ENCODE data around the gene HSPA6.

Gene HSPA6

DNA sequence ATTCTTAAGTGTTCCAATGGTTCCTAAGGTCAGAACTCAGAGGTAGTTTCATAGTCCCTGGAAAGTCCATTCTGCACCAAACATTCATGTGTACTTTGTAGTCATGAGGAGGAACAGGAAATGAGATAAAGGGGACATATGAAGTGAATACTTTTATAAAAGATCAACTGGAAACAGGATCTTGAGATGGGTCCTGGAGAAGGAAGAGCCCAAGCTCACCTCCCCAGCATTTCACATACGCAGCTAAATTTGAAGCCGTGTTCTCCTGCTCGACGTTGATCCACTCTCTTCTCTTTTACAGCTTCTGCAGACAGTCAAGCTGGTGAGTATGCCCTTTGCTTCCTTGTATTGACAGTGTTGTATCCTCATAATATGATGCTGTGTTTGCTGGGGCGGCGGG, 18.7 kb upstream of the HSPA6 start:
- no peak overlapping the region for H2BK12ac ChIP-seq (ENCODE audit: low read length)
- H3K27ac ChIP-seq (replicated peaks; ENCODE audit: low read length): no peak overlapping the region
- no peak overlapping the region for H3K4me3 ChIP-seq (ENCODE audit: low read length in 2 of 2)
- no peaks in the 10 kb centered on the region for H3K36me3 ChIP-seq (replicated peaks in 1 of 2; ENCODE audit: control insufficient read depth in 2 of 2, insufficient read depth in 2 of 2, low read length in 2 of 2)
- no peak overlapping the region for H2BK5ac ChIP-seq (ENCODE audit: low read length)
- no peaks in the 10 kb centered on the region for H3K79me1 ChIP-seq (ENCODE audit: low read depth, low read length)
- no peak overlapping the region for H2AFZ ChIP-seq (ENCODE audit: low read length)
- no CpG with 5 or more reads among the region's 6 CpGs for WGBS, 2 donors (ENCODE audit: extremely low coverage in 2 of 2, insufficient read length in 2 of 2, insufficient replicate concordance in 1 of 2)
- DNase-seq (ENCODE audit: low spot score): no peak
- H3K4me2 ChIP-seq (ENCODE audit: insufficient read depth, low read length, poor library complexity, severe bottlenecking): no peak overlapping the region
- H3K27me3 ChIP-seq (ENCODE audit: control insufficient read depth in 3 of 3, insufficient read depth in 3 of 3, low read depth in 1 of 3, low read length in 3 of 3): peaks cover 0 to 3% (median 2%) of the 10 kb centered on the region in 3 experiments
- H3K9ac ChIP-seq (ENCODE audit: low read depth, low read length, poor library complexity): no peak overlapping the region
- no peak overlapping the region for H3K18ac ChIP-seq (ENCODE audit: low read length)
- H3K23ac ChIP-seq (ENCODE audit: low read depth, low read length, poor library complexity): no peak overlapping the region
- H3K9me3 ChIP-seq (replicated peaks in 1 of 2; ENCODE audit: control insufficient read depth in 2 of 2, insufficient read depth in 1 of 2, low read depth in 1 of 2, low read length in 2 of 2): no peaks in the 10 kb centered on the region
- no peak overlapping the region for H3K4ac ChIP-seq (ENCODE audit: low read length)
- H2AK5ac ChIP-seq (ENCODE audit: low read depth, low read length): no peak overlapping the region
- no peak overlapping the region for H4K91ac ChIP-seq (ENCODE audit: low read depth, low read length, poor library complexity)
- no peak overlapping the region for H4K8ac ChIP-seq (ENCODE audit: low read depth, low read length)
- no peak overlapping the region for H2BK120ac ChIP-seq (ENCODE audit: low read depth, low read length)
- no peaks in the 10 kb centered on the region for H3K4me1 ChIP-seq (ENCODE audit: control insufficient read depth in 2 of 2, insufficient read depth in 1 of 2, low read depth in 1 of 2, low read length in 2 of 2)
- no peak overlapping the region for H2BK15ac ChIP-seq (ENCODE audit: low read length)
- no peak overlapping the region for H3K14ac ChIP-seq (ENCODE audit: low read length)

DNA sequence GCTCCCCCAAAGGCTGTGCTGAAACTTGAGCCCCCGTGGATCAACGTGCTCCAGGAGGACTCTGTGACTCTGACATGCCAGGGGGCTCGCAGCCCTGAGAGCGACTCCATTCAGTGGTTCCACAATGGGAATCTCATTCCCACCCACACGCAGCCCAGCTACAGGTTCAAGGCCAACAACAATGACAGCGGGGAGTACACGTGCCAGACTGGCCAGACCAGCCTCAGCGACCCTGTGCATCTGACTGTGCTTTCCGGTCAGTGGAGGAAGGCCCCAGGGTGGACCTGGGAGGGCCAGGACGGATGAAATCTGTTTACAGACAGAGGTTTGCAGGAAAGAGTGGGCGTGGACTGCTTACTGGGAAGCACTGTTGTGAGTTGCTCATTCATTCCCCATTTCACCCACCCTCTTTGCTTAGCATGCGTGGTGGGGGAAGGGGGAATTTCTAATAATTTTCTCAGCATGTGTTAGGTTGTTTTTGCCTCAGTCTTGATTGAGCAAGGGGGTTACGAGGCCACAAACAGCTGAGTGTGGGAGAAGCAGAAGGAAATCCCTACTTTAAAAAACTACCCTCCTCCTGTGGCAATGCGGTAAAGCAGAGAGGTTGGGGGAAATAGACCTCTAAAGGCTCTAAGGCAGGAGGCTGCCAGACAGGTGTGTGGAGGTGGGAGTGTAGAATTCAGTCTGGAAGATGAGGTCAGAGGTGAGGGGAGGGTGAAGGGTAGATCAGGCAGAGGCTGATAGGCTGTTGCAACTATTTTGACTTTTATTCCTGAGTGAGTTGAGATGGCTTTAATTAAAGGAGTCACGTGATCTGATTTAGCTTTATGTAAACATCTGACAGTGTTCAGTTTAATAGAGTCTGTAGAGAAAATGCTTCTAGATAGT, 17.8 kb upstream of the HSPA6 start:
- H2BK5ac ChIP-seq (ENCODE audit: low read length): no peak overlapping the region
- no CpG with 5 or more reads among the region's 15 CpGs for WGBS, 2 donors (ENCODE audit: extremely low coverage in 2 of 2, insufficient read length in 2 of 2, insufficient replicate concordance in 1 of 2)
- H3K4me1 ChIP-seq (ENCODE audit: control insufficient read depth in 2 of 2, insufficient read depth in 1 of 2, low read depth in 1 of 2, low read length in 2 of 2): no peaks in the 10 kb centered on the region
- no peak overlapping the region for H3K27ac ChIP-seq (replicated peaks; ENCODE audit: low read length)
- no peak overlapping the region for H3K4me2 ChIP-seq (ENCODE audit: insufficient read depth, low read length, poor library complexity, severe bottlenecking)
- no peak overlapping the region for H2BK12ac ChIP-seq (ENCODE audit: low read length)
- H3K27me3 ChIP-seq (ENCODE audit: control insufficient read depth in 3 of 3, insufficient read depth in 3 of 3, low read depth in 1 of 3, low read length in 3 of 3): peaks cover 0 to 3% (median 2%) of the 10 kb centered on the region in 3 experiments
- no peak overlapping the region for H2AFZ ChIP-seq (ENCODE audit: low read length)
- H3K14ac ChIP-seq (ENCODE audit: low read length): no peak overlapping the region
- H3K4me3 ChIP-seq (ENCODE audit: low read length in 2 of 2): no peak overlapping the region
- no peak overlapping the region for H4K91ac ChIP-seq (ENCODE audit: low read depth, low read length, poor library complexity)
- no peak overlapping the region for H2BK120ac ChIP-seq (ENCODE audit: low read depth, low read length)
- no peak overlapping the region for H3K9ac ChIP-seq (ENCODE audit: low read depth, low read length, poor library complexity)
- H3K23ac ChIP-seq (ENCODE audit: low read depth, low read length, poor library complexity): no peak overlapping the region
- H3K79me1 ChIP-seq (ENCODE audit: low read depth, low read length): no peaks in the 10 kb centered on the region
- no peak for DNase-seq (ENCODE audit: low spot score)
- no peaks in the 10 kb centered on the region for H3K36me3 ChIP-seq (replicated peaks in 1 of 2; ENCODE audit: control insufficient read depth in 2 of 2, insufficient read depth in 2 of 2, low read length in 2 of 2)
- no peaks in the 10 kb centered on the region for H3K9me3 ChIP-seq (replicated peaks in 1 of 2; ENCODE audit: control insufficient read depth in 2 of 2, insufficient read depth in 1 of 2, low read depth in 1 of 2, low read length in 2 of 2)
- no peak overlapping the region for H2AK5ac ChIP-seq (ENCODE audit: low read depth, low read length)
- no peak overlapping the region for H3K4ac ChIP-seq (ENCODE audit: low read length)
- no peak overlapping the region for H4K8ac ChIP-seq (ENCODE audit: low read depth, low read length)
- no peak overlapping the region for H3K18ac ChIP-seq (ENCODE audit: low read length)
- H2BK15ac ChIP-seq (ENCODE audit: low read length): no peak overlapping the region

DNA sequence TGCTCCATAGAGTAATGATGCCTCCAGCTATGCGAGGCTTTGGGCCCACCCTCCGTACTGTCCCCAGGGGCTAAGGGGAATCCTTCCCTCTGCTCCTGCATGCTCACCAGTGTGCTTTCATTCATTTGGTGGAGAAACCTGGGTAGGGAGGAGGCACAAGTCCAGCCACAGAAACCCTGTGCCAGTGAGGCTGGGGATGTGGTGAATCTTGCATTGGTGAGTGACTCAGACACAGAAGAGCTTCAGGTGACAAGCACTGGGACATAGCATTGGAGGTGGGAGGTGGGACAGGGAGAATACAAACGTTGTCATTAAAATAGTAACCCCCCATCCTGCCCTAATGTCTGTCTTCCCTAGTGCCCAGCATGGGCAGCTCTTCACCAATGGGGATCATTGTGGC, 13.9 kb upstream of the HSPA6 start:
- no CpG with 5 or more reads among the region's 3 CpGs for WGBS, 2 donors (ENCODE audit: extremely low coverage in 2 of 2, insufficient read length in 2 of 2, insufficient replicate concordance in 1 of 2)
- H2AFZ ChIP-seq (ENCODE audit: low read length): no peak overlapping the region
- H2BK15ac ChIP-seq (ENCODE audit: low read length): no peak overlapping the region
- no peak overlapping the region for H3K18ac ChIP-seq (ENCODE audit: low read length)
- H2BK12ac ChIP-seq (ENCODE audit: low read length): no peak overlapping the region
- H3K4ac ChIP-seq (ENCODE audit: low read length): no peak overlapping the region
- H3K9ac ChIP-seq (ENCODE audit: low read depth, low read length, poor library complexity): no peak overlapping the region
- no peak overlapping the region for H2BK120ac ChIP-seq (ENCODE audit: low read depth, low read length)
- H3K27me3 ChIP-seq (ENCODE audit: control insufficient read depth in 3 of 3, insufficient read depth in 3 of 3, low read depth in 1 of 3, low read length in 3 of 3): peaks cover 0 to 3% (median 2%) of the 10 kb centered on the region in 3 experiments
- H3K14ac ChIP-seq (ENCODE audit: low read length): no peak overlapping the region
- no peaks in the 10 kb centered on the region for H3K9me3 ChIP-seq (replicated peaks in 1 of 2; ENCODE audit: control insufficient read depth in 2 of 2, insufficient read depth in 1 of 2, low read depth in 1 of 2, low read length in 2 of 2)
- H3K36me3 ChIP-seq (replicated peaks in 1 of 2; ENCODE audit: control insufficient read depth in 2 of 2, insufficient read depth in 2 of 2, low read length in 2 of 2): no peaks in the 10 kb centered on the region
- no peak overlapping the region for H4K91ac ChIP-seq (ENCODE audit: low read depth, low read length, poor library complexity)
- H3K27ac ChIP-seq (replicated peaks; ENCODE audit: low read length): no peak overlapping the region
- no peak overlapping the region for H4K8ac ChIP-seq (ENCODE audit: low read depth, low read length)
- H2BK5ac ChIP-seq (ENCODE audit: low read length): no peak overlapping the region
- no peak for DNase-seq (ENCODE audit: low spot score)
- H3K79me1 ChIP-seq (ENCODE audit: low read depth, low read length): no peaks in the 10 kb centered on the region
- no peak overlapping the region for H3K4me2 ChIP-seq (ENCODE audit: insufficient read depth, low read length, poor library complexity, severe bottlenecking)
- H3K4me3 ChIP-seq (ENCODE audit: low read length in 2 of 2): no peak overlapping the region
- H2AK5ac ChIP-seq (ENCODE audit: low read depth, low read length): no peak overlapping the region
- no peak overlapping the region for H3K23ac ChIP-seq (ENCODE audit: low read depth, low read length, poor library complexity)
- no peaks in the 10 kb centered on the region for H3K4me1 ChIP-seq (ENCODE audit: control insufficient read depth in 2 of 2, insufficient read depth in 1 of 2, low read depth in 1 of 2, low read length in 2 of 2)

DNA sequence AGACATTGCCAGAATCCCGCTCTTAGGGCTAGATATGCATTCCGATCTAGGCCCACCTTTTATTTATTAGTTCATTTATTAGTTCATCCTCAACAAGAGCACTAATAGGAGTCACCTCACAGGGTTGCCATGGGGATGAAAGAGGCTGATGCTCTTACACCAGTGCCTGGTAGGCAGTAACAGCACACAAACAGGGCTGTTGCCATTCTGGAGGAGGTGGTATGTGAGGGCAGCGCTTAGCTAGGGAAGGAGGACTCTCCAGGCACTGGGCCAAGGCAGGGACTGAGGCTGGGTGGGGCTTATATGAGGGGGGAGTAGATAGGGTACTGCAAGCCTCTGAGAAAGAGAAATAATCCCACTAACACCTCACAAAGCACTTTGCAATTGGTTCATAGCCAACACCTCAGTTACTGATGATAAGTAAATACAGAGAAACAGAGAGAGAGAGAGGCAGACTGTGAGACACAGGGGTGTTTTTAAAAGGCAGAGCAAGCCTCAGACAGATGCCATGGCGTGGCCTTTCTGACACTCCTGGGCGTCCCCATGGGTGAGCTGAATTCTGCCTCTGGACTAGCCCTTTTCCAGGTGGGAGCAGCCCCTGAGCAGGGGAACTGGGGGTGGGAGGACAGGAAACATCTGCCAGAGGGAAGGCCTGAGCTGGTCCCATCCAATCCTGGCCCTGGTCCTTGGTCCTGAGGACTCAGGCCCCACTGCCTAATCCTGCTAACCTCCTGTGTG, 13.2 kb upstream of the HSPA6 start:
- no peak overlapping the region for H2BK12ac ChIP-seq (ENCODE audit: low read length)
- H2BK5ac ChIP-seq (ENCODE audit: low read length): no peak overlapping the region
- no peak overlapping the region for H4K8ac ChIP-seq (ENCODE audit: low read depth, low read length)
- no peaks in the 10 kb centered on the region for H3K79me1 ChIP-seq (ENCODE audit: low read depth, low read length)
- no peak overlapping the region for H3K18ac ChIP-seq (ENCODE audit: low read length)
- H3K27ac ChIP-seq (replicated peaks; ENCODE audit: low read length): no peak overlapping the region
- H3K4me3 ChIP-seq (ENCODE audit: low read length in 2 of 2): no peak overlapping the region
- no peak overlapping the region for H2AFZ ChIP-seq (ENCODE audit: low read length)
- DNase-seq (ENCODE audit: low spot score): no peak
- H3K4ac ChIP-seq (ENCODE audit: low read length): no peak overlapping the region
- H3K23ac ChIP-seq (ENCODE audit: low read depth, low read length, poor library complexity): no peak overlapping the region
- H3K27me3 ChIP-seq (ENCODE audit: control insufficient read depth in 3 of 3, insufficient read depth in 3 of 3, low read depth in 1 of 3, low read length in 3 of 3): no peaks in the 10 kb centered on the region
- H4K91ac ChIP-seq (ENCODE audit: low read depth, low read length, poor library complexity): no peak overlapping the region
- no peak overlapping the region for H2BK120ac ChIP-seq (ENCODE audit: low read depth, low read length)
- no peaks in the 10 kb centered on the region for H3K9me3 ChIP-seq (replicated peaks in 1 of 2; ENCODE audit: control insufficient read depth in 2 of 2, insufficient read depth in 1 of 2, low read depth in 1 of 2, low read length in 2 of 2)
- H3K9ac ChIP-seq (ENCODE audit: low read depth, low read length, poor library complexity): no peak overlapping the region
- no peak overlapping the region for H3K4me2 ChIP-seq (ENCODE audit: insufficient read depth, low read length, poor library complexity, severe bottlenecking)
- H2AK5ac ChIP-seq (ENCODE audit: low read depth, low read length): no peak overlapping the region
- no peak overlapping the region for H3K14ac ChIP-seq (ENCODE audit: low read length)
- H3K4me1 ChIP-seq (ENCODE audit: control insufficient read depth in 2 of 2, insufficient read depth in 1 of 2, low read depth in 1 of 2, low read length in 2 of 2): no peaks in the 10 kb centered on the region
- no CpG with 5 or more reads among the region's 5 CpGs for WGBS, 2 donors (ENCODE audit: extremely low coverage in 2 of 2, insufficient read length in 2 of 2, insufficient replicate concordance in 1 of 2)
- no peak overlapping the region for H2BK15ac ChIP-seq (ENCODE audit: low read length)
- no peaks in the 10 kb centered on the region for H3K36me3 ChIP-seq (replicated peaks in 1 of 2; ENCODE audit: control insufficient read depth in 2 of 2, insufficient read depth in 2 of 2, low read length in 2 of 2)
